HEK293 (cell line): ENCODE data around the gene ZNF493.
A peak's percentile ranks its signal among the peaks of the same experiment; 100 is the strongest.

ENCODE experiments used
- CTCF ChIA-PET: fragments of 350-600 bp; formaldehyde crosslinking; extraction: SDS; loops from one replicate; lab custom pipeline; 2021; ENCODE audit warnings: antibody characterized with exemption; lab: Yijun Ruan, JAX
- POLR2A ChIA-PET: fragments of 300-600 bp; formaldehyde crosslinking; extraction: SDS; loops from one replicate; lab custom pipeline; 2020; ENCODE audit warnings: antibody characterized with exemption, inconsistent platforms; lab: Yijun Ruan, JAX
- H3K27ac ChIP-seq: fragments of 200-500 bp; sonication (Bioruptor generic); 2 replicates; pipeline ENCODE4 v1.5.1; 2014; ENCODE audit warnings: low read depth, low read length, control low read depth, inconsistent platforms; ENCODE audit errors: extremely low read depth
- H3K36me3 ChIP-seq, 2 experiments: fragments of 200-500 bp in 1 of 2; sonication (Bioruptor generic) in 1 of 2; 1 replicate in 1 of 2; 2 replicates in 1 of 2; pipeline ENCODE4 v1.5.1; 2014 to 2017; ENCODE audit warnings: inconsistent platforms in 2 of 2, low read length in 2 of 2; ENCODE audit not compliant: control insufficient read depth in 2 of 2, insufficient read depth in 1 of 2
- H3K4me1 ChIP-seq: fragments of 200-500 bp; sonication (Bioruptor generic); 2 replicates; pipeline ENCODE4 v1.5.1; 2014; ENCODE audit warnings: mild to moderate bottlenecking, low read length, inconsistent platforms; ENCODE audit not compliant: control insufficient read depth, insufficient read depth
- H3K4me3 ChIP-seq: 2 replicates; pipeline ENCODE4 v1.5.1; 2011; ENCODE audit warnings: low read depth, mild to moderate bottlenecking, control low read depth, low read length, moderate library complexity
- H3K9me3 ChIP-seq: fragments of 200-500 bp; sonication (Bioruptor generic); 2 replicates; pipeline ENCODE4 v1.5.1; 2014; ENCODE audit warnings: low read depth, low read length, inconsistent platforms; ENCODE audit not compliant: control insufficient read depth, insufficient read depth
- BCL11A ChIP-seq: fragments of 450-650 bp; formaldehyde crosslinking; IDR thresholded peaks from 2 replicates; pipeline ENCODE4 v1.5.1; 2016; ENCODE audit warnings: low read depth, missing biosample characterization, missing genetic modification characterization
- GLIS1 ChIP-seq: fragments of 450-650 bp; formaldehyde crosslinking; IDR thresholded peaks from 2 replicates; pipeline ENCODE4 v1.5.1; 2016; ENCODE audit warnings: missing biosample characterization, missing genetic modification characterization
- KLF9 ChIP-seq: fragments of 450-650 bp; formaldehyde crosslinking; IDR thresholded peaks from 2 replicates; pipeline ENCODE4 v1.5.1; 2016; ENCODE audit warnings: missing biosample characterization, missing genetic modification characterization, low read depth
- PBX3 ChIP-seq: sonication (generic); formaldehyde crosslinking; IDR thresholded peaks from 2 replicates; pipeline ENCODE4 v1.8.1; 2022; ENCODE audit warnings: mild to moderate bottlenecking, moderate library complexity, missing genetic modification reagents
- PRDM1 ChIP-seq: fragments of 450-650 bp; formaldehyde crosslinking; IDR thresholded peaks from 2 replicates; pipeline ENCODE4; 2016; ENCODE audit warnings: missing biosample characterization, missing genetic modification characterization
- SETDB1 ChIP-seq: IDR thresholded peaks from one replicate; pipeline ENCODE4 v1.6.1; 2017; ENCODE audit warnings: mild to moderate bottlenecking, low read length, moderate library complexity, mixed read lengths; ENCODE audit not compliant: insufficient read length
- ZIC2 ChIP-seq: fragments of 450-650 bp; formaldehyde crosslinking; IDR thresholded peaks from 2 replicates; pipeline ENCODE4 v1.5.1; 2016; ENCODE audit warnings: missing biosample characterization, missing genetic modification characterization
- ZNF146 ChIP-seq: fragments of 450-650 bp; formaldehyde crosslinking; IDR thresholded peaks from 2 replicates; pipeline ENCODE4 v1.5.1; 2016; ENCODE audit warnings: missing biosample characterization, missing genetic modification characterization
- ZNF174 ChIP-seq: fragments of 450-650 bp; formaldehyde crosslinking; IDR thresholded peaks from 2 replicates; pipeline ENCODE4 v1.5.0; 2017; ENCODE audit warnings: missing biosample characterization, mild to moderate bottlenecking, missing genetic modification characterization
- ZNF404 ChIP-seq: fragments of 450-650 bp; formaldehyde crosslinking; IDR thresholded peaks from 2 replicates; pipeline ENCODE4 v1.5.1; 2017; ENCODE audit warnings: missing biosample characterization, missing genetic modification characterization
- ZNF521 ChIP-seq: fragments of 450-650 bp; formaldehyde crosslinking; IDR thresholded peaks from 2 replicates; pipeline ENCODE4 v1.5.1; 2017; ENCODE audit warnings: missing biosample characterization, mild to moderate bottlenecking, missing genetic modification characterization
- ZNF670 ChIP-seq: fragments of 450-650 bp; formaldehyde crosslinking; IDR thresholded peaks from 2 replicates; pipeline ENCODE4 v1.5.1; 2016; ENCODE audit warnings: missing biosample characterization, missing genetic modification characterization, low read depth
- ZNF707 ChIP-seq: fragments of 450-650 bp; formaldehyde crosslinking; IDR thresholded peaks from 2 replicates; pipeline ENCODE4 v1.5.1; 2016; ENCODE audit warnings: missing biosample characterization, missing genetic modification characterization
- ZNF843 ChIP-seq: fragments of 450-650 bp; formaldehyde crosslinking; IDR thresholded peaks from 2 replicates; pipeline ENCODE4 v1.5.1; 2016; ENCODE audit warnings: missing biosample characterization, missing genetic modification characterization
- TF ChIP-seq, protein P1 (sequence below): fragments of 450-650 bp; formaldehyde crosslinking; IDR thresholded peaks from 2 replicates; pipeline ENCODE4 v1.5.1; 2016; ENCODE audit warnings: missing biosample characterization, missing genetic modification characterization
- TF ChIP-seq, protein P2 (sequence below): fragments of 450-650 bp; formaldehyde crosslinking; IDR thresholded peaks from 2 replicates; pipeline ENCODE4 v1.5.1; 2016; ENCODE audit warnings: missing biosample characterization, missing genetic modification characterization
- TF ChIP-seq, protein P3 (sequence below): fragments of 450-650 bp; formaldehyde crosslinking; IDR thresholded peaks from 2 replicates; pipeline ENCODE4 v1.5.1; 2016; ENCODE audit warnings: missing biosample characterization, missing genetic modification characterization, borderline replicate concordance

The ZNF493 gene

GRCh38 chr19:21383980-21384582, 12.9 kb upstream of the ZNF493 start (continued):
- TF ChIP-seq, protein P1, sequence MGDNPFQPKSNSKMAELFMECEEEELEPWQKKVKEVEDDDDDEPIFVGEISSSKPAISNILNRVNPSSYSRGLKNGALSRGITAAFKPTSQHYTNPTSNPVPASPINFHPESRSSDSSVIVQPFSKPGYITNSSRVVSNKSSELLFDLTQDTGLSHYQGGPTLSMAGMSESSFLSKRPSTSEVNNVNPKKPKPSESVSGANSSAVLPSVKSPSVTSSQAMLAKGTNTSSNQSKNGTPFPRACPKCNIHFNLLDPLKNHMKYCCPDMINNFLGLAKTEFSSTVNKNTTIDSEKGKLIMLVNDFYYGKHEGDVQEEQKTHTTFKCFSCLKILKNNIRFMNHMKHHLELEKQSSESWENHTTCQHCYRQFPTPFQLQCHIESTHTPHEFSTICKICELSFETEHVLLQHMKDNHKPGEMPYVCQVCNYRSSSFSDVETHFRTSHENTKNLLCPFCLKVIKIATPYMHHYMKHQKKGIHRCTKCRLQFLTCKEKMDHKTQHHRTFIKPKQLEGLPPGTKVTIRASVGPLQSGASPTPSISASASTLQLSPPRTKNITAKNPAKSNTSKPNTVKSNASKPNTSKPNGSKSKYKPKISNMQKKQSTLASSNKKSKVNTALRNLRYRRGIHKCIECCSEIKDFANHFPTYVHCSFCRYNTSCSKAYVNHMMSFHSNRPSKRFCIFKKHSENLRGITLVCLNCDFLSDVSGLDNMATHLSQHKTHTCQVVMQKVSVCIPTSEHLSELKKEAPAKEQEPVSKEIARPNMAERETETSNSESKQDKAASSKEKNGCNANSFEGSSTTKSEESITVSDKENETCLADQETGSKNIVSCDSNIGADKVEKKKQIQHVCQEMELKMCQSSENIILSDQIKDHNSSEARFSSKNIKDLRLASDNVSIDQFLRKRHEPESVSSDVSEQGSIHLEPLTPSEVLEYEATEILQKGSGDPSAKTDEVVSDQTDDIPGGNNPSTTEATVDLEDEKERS (tag by site-specific recombination) = no peak
- no peak for TF ChIP-seq ZNF670 (tag by site-specific recombination)
- TF ChIP-seq SETDB1 = peak; percentile 83
- TF ChIP-seq ZNF174 (tag by site-specific recombination) = no peak
- TF ChIP-seq KLF9 (tag by site-specific recombination) = no peak

GRCh38 chr19:21396121-21396520, 812 bp upstream of the ZNF493 start:
- ChIA-PET CTCF (no interaction called here), POLR2A (interaction anchor here (1.0 to 1.7 kb wide), 7 partner anchors 12 to 371 kb away, joined by 3 to 16 read pairs (median 8); partner anchors contain the start of genes ZNF100, ZNF429, ZNF708 and ZNF738)
- TF ChIP-seq PRDM1 (tag by site-specific recombination) = peak; percentile 68
- 0 out of 2 replicates have a peak, but pooled peaks have one; percentile 12 for TF ChIP-seq ZNF707 (tag by site-specific recombination)
- TF ChIP-seq ZNF404 (tag by site-specific recombination) = no peak
- no peak overlapping the region for H3K4me3 ChIP-seq
- no peaks in the 10 kb centered on the region for H3K9me3 ChIP-seq
- H3K27ac ChIP-seq = no peak overlapping the region
- H3K36me3 ChIP-seq = peaks cover 0 to 29% of the 10 kb centered on the region in 2 experiments; a peak in 1 of 3 replicates
- H3K4me1 ChIP-seq = no peaks in the 10 kb centered on the region

DNA sequence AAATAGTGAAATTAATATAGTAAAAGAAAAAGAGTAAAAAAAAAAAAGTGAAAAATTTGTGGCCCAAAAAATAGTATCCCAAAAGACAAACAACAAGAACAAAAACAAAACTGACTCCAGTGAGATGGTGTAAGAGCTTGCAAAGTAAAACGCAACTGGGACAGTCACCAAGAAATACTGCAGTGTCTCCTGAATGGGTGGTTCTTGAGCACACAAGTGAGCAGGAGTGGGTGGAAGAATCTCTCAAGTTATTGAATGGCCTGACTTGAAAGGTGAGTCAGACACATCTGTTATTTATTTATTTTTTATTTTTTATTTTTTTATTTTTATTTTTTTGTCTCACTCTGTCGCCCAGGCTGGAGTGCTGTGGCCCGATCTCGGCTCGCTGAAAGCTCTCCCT, 1.9 kb downstream of the ZNF493 start:
- no peak for TF ChIP-seq ZNF843 (tag by site-specific recombination)
- TF ChIP-seq, protein P2, sequence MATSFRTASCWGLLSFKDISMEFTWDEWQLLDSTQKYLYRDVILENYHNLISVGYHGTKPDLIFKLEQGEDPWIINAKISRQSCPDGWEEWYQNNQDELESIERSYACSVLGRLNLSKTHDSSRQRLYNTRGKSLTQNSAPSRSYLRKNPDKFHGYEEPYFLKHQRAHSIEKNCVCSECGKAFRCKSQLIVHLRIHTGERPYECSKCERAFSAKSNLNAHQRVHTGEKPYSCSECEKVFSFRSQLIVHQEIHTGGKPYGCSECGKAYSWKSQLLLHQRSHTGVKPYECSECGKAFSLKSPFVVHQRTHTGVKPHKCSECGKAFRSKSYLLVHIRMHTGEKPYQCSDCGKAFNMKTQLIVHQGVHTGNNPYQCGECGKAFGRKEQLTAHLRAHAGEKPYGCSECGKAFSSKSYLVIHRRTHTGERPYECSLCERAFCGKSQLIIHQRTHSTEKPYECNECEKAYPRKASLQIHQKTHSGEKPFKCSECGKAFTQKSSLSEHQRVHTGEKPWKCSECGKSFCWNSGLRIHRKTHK = no peak
- no peak for TF ChIP-seq BCL11A (tag by site-specific recombination)
- no peak for TF ChIP-seq PBX3 (CRISPR knock-in tag)
- no peak for TF ChIP-seq GLIS1
- TF ChIP-seq, protein P3, sequence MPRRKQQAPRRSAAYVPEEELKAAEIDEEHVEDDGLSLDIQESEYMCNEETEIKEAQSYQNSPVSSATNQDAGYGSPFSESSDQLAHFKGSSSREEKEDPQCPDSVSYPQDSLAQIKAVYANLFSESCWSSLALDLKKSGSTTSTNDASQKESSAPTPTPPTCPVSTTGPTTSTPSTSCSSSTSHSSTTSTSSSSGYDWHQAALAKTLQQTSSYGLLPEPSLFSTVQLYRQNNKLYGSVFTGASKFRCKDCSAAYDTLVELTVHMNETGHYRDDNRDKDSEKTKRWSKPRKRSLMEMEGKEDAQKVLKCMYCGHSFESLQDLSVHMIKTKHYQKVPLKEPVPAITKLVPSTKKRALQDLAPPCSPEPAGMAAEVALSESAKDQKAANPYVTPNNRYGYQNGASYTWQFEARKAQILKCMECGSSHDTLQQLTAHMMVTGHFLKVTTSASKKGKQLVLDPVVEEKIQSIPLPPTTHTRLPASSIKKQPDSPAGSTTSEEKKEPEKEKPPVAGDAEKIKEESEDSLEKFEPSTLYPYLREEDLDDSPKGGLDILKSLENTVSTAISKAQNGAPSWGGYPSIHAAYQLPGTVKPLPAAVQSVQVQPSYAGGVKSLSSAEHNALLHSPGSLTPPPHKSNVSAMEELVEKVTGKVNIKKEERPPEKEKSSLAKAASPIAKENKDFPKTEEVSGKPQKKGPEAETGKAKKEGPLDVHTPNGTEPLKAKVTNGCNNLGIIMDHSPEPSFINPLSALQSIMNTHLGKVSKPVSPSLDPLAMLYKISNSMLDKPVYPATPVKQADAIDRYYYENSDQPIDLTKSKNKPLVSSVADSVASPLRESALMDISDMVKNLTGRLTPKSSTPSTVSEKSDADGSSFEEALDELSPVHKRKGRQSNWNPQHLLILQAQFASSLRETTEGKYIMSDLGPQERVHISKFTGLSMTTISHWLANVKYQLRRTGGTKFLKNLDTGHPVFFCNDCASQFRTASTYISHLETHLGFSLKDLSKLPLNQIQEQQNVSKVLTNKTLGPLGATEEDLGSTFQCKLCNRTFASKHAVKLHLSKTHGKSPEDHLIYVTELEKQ (tag by site-specific recombination) = no peak
- TF ChIP-seq ZNF521 = no peak
- TF ChIP-seq SETDB1 = no peak
- TF ChIP-seq ZNF146 (tag by site-specific recombination) = no peak
- no peak for TF ChIP-seq ZIC2 (tag by site-specific recombination)
- ChIA-PET CTCF (interaction anchor here (0.6 kb wide), 1 partner anchor 118 kb away, joined by 3 read pairs; no protein-coding TSS in a partner anchor), POLR2A (no interaction called here)
- Histone ChIP-seq H3K9me3 (no peaks in the 10 kb centered on the region), H3K36me3 (peaks cover 0 to 46% of the 10 kb centered on the region in 2 experiments; a peak in 1 of 3 replicates), H3K4me3 (no peak overlapping the region), H3K27ac (no peak overlapping the region), H3K4me1 (no peaks in the 10 kb centered on the region)
